Subcutaneous adipose tissue (tissue), 4 donors: ENCODE results near the gene SLC2A10. TPM values are rescaled to one million over a fixed set of nuclear protein-coding genes. Genes with fewer than 3 reads are reported as not detected.

Source experiments
- CTCF ChIP-seq: fragments of 450-650 bp; IDR thresholded peaks from one replicate; pipeline ENCODE4 v1.5.1; 2016; ENCODE audit warnings: low read depth, mild to moderate bottlenecking, control low read depth, antibody characterized with exemption, moderate library complexity
- total RNA-seq, 4 donors: library from RNA; depleted of rRNA; stranded (reverse); fragments of >200 nt; gene quantifications; one replicate each; pipeline ENCODE4 v1.1.0, GENCODE V29; 2016

SLC2A10 gene
- total RNA-seq, 4 donors from 2014 or later = 4.4 to 14.9 (median 11.4) TPM

GRCh38 chr20:46677608-46678007 lies 31.8 kb upstream of the SLC2A10 start:
- TF ChIP-seq CTCF = no peak

- TF ChIP-seq CTCF = no peak
These were observed 30.9 kb upstream of the SLC2A10 start for GRCh38 chr20:46678516-46678915.

GRCh38 chr20:46680684-46681031 lies 28.8 kb upstream of the SLC2A10 start:
- no peak for TF ChIP-seq CTCF

GRCh38 chr20:46681032-46681854 lies 28.2 kb upstream of the SLC2A10 start:
- no peak for TF ChIP-seq CTCF

GRCh38 chr20:46682063-46682821 lies 27.2 kb upstream of the SLC2A10 start:
- no peak for TF ChIP-seq CTCF

GRCh38 chr20:46683011-46683667 lies 26.3 kb upstream of the SLC2A10 start:
- TF ChIP-seq CTCF = no peak

GRCh38 chr20:46683668-46683938 lies 25.8 kb upstream of the SLC2A10 start:
- TF ChIP-seq CTCF = no peak
